Measurements from ENCODE around the gene SDF2.

The SDF2 gene, protein sequence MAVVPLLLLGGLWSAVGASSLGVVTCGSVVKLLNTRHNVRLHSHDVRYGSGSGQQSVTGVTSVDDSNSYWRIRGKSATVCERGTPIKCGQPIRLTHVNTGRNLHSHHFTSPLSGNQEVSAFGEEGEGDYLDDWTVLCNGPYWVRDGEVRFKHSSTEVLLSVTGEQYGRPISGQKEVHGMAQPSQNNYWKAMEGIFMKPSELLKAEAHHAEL

DNA sequence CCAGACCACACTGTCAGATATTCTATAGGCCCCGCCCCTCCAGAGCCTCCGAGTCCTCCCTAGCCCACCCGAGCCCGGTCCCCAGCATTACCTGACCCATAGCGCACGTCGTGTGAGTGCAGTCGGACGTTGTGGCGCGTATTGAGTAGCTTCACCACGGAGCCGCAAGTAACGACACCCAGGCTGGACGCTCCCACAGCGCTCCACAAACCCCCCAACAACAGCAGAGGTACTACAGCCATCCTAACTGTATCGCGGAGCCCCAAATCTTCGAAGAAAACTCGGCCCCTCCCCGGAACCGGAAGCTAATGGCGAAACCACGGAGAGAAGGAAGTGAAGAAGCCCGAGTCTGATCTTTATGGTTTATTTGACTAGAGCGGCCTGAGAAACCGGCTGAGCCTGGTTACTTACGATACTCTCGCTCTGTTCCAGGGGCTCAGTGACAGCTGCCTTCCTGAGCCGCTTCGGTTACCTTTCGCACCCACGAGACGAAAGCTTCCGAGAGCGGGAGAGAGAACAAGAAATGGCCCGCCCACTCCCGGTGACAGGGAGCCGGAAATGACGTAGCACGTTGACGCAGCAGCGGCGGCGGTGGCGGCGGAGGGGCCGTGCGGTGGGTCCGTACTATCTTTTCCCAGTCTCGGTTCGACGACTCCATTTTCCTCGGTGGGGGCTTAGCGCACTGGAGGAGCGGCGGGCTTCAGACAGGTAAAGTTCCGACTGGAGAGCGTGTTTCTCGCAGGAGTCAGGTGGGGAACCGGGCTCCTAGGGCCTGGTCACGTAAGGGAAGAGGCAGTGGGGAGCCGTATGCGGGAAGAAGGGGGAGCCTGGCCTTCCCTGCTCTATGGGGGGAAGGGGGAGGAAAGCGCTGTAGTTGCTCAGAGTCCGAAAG is at the start of gene SDF2, which contains the start of gene SUPT6H:
Gene SDF2 (minus strand): TSS at position 272 of the 892 bp plus-strand sequence. CDS start 30 bp downstream, at position 242.
Gene SUPT6H (plus strand): TSS at position 571 of the 892 bp plus-strand sequence. CDS start 11,197 bp downstream, outside the sequence.
- peak; percentile 53 for DNase-seq (ENCODE audit: low read depth, low spot score)

DNA sequence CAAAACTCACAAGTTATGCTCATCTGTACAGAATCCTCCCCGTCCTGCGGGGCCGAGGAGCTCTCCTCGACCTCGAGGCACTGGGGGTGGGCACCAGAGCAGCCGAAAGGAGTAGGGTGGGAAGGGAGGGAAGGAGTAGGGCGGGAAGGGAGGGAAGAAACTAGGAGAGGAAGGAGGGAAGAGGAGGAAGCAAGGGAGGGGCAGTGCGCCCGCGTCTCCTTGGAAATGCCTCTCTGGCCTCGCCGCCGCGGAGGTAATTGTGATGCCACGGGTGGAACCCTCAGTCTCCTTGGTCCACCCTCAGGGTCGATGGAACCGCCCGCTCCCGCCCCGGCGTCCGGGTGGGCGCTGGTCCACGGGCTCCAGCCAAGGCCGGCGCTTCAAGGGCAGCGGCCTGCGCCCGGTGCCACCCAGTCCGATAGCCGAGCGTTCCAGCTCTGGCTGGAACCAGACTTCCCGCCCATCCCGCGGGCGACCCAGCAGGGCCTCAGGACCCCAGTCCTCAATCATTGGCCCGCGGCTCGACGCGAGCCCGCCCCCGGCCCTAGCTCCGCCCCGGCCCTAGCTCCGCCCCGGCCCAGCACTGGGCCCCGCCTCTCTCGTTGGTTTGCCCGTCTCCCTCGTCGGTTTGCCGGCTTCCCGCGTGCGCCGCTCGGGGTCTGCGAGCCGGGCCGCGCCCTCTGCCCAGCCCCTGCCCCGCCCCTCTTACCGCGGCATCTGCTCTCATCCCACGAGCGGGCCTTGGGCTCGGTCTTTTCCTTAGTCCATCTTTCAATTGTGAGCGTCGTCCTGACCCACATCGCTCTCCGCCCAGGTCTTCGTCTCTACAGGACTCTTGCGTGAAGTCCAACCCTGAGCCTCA is 49.4 kb upstream of the SDF2 start:
- DNase-seq (ENCODE audit: low read depth, low spot score): peak; percentile 81

DNA sequence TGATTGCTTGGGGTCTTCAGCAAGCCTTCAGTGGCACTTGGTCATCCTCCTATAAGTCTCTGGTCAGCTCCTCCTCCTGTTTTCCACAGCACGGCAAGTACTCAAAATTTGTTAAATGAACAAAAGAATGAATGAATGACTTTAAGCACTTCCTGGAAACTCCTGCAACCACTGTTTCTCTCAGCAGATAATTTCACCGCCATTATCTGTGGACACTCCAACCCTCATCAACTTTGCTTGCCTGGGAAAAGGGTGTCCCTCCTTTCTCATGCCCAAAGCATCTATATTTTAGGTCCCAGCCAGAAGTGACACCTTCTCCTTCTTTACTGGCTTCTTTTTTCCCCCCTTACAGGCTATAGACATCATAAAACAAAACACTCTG is 45.6 kb upstream of the SDF2 start:
- no peak for DNase-seq (ENCODE audit: low read depth, low spot score)

DNA sequence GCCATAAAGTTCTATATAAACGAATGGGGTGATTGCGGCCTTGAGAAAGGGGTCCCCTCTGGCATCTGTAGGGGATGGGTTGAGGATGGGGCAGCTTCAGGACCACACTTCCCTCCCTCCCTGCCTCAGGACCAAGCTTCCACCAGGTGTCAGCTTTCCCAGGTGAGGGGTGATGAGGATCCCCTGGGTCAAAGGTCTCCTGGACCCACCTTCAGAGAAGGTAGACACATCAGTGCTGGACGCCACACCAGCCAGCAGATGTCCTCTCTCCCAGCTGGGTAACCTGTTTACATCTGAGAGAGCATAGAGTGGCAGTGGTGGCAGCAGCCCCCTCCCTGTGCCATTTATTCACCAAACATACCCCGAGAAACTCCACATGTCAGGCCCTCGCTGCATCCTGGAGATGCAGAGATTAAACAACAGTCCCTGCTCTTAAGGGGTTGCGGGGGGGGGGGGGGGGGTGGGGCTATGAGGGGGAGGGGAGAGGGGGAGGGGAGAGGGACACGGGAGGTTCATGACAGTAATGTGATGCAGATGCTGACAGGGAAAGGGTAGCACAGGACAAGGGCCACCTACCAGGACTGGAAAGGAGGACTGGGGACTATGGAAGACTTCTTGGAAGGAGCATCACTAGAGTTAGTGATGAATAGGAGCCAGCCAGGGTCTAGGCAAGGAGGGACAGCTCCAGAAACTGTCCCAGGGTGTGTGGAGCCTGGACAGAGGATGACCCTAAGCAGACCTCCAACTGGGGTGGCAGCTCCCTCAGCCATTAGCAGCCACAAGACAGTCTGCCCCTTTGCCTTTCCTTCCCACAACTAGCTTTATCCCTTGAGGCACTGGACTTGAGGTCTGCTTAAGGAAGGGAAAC is 45.0 kb upstream of the SDF2 start:
- DNase-seq (ENCODE audit: low read depth, low spot score): no peak

DNA sequence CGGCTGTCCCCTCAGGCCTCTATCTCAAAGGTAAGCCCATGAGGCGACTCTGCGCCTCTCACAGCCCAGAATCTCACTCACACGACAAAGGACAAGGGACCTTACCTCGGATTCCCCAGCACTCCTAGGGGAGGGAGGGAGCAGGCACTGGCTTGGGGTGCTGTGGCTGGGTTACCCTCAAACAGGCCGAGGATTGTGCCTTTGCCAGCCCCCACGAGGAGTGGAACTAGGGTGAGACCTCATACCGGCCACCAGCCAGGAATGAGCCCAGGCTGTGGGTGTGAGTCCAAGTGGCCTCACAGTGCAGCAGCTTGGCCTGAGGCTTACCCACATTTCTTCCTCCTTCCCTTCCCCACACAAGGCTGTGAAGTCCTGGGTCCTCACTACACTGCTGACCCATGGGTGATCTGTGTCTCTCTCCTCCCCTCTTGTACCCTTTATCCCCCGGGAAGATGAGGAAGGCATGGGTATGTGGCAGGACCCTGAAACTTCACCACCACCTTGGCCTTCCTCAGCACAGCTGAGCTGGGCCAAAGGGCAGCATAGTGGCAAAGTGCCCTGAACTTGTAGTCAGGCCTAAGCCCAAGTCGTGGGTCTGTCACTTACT is 44.1 kb upstream of the SDF2 start:
- no peak for DNase-seq (ENCODE audit: low read depth, low spot score)

DNA sequence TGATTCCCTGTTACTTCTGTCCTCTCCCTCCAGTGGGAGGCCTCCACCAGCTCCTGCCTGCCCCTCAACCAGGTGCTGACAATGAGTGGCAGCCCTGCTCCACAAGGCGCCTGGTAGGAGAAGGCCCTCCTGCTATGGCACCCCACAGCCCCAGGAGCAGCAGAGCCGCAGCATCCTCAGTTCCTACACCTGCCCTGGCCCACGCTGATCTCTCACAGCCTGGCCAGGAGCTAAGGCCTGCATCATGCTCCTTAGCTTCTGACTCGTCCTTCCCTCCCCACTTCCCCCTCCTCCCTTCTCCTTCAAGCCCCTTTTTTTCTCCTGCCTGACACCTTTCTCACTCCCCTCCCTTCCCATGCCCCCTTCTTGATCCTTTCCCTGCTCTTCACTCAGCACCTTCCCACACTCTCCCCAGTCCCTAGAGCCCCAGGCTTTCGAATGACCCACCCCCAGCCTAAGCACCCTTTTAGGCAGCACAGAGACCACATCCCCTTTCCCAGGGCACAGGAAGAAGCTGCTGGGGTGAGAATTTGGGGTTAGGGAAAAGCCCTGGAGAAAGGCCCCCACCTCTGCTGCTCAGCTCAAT is 43.5 kb upstream of the SDF2 start:
- DNase-seq (ENCODE audit: low read depth, low spot score): no peak

DNA sequence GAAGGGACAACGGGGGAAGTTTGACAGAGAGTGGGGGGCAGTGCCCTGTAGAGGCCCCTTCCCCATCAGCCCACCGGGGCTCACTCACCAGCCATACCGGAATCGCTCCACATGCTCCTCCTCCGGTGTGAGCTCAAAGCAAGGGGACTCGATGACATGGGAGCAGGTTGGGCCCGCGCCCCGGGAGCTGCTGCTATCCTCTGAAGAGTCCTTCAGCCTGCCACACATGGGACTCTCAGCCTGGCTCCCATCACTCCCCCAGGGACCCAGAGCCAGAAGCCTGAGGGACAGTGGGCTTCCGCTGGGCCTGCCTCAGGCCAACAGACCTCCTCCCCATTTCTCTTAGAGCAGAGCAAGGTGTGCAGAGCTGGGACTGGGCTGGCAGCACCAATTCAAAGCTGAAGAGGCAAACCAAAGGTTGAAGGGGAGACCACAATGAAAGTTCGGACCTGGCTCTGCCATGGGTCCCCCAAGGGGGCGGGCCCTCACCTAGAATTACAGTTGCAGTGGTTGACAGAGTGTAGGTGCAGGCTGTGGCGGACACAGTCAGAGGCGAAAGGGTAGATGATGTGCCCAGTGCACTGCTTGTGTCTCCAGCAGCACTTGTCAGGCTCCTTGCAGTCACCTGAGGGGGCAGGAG is 42.6 kb upstream of the SDF2 start:
- DNase-seq (ENCODE audit: low read depth, low spot score): no peak

DNA sequence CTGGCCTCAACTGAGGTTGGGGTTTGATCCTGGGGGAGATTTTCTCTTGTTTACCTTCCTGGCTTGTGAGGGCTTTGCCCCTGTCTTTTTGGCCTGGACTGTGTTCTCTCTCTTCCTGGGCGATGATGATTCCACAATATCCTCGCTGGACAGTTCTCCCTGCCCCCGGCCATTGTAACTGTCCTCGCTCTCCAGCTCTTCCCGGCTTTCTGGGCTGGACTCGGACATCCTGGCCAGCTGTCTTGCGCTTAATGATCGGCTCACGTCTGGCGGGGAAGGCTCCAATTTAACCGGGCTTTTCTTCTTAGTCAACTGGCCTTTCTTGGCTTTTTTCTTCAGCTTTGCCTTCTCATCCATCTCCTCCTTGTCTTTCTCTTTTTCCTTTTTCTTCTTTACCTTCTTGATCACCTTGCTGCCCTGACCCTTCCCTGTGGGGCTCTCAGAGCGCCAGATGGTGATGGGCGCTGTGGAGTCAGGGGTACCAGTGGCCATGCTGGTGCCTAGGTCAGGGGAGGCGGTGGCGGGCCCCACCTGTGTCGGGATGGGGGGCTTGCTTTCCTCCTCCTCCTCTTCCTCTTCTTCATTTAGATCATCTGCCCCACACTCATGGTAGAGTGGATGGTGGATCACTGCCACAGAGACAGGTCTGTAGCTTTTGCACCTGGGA is 42.0 kb upstream of the SDF2 start:
- no peak for DNase-seq (ENCODE audit: low read depth, low spot score)

DNA sequence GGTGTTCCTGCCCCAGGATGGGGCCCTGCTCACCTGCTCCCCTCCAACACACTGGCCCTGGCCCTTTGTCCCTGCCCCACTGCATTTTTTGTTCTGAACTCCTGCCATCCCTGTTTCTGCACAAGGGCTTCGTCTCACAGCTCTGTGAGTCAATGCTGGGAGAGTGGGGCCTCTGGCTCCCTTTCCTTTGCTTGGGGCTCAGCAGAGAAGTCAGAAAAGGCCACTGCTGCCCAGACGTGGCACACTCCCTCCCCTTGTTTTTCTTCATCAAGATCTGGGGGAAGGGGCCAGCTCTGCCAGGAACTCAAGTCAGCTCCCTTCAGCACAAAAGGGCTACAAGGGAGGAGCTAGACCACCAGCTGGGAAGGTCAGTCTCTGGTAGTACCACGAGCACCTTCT is 41.0 kb upstream of the SDF2 start:
- DNase-seq (ENCODE audit: low read depth, low spot score): no peak

DNA sequence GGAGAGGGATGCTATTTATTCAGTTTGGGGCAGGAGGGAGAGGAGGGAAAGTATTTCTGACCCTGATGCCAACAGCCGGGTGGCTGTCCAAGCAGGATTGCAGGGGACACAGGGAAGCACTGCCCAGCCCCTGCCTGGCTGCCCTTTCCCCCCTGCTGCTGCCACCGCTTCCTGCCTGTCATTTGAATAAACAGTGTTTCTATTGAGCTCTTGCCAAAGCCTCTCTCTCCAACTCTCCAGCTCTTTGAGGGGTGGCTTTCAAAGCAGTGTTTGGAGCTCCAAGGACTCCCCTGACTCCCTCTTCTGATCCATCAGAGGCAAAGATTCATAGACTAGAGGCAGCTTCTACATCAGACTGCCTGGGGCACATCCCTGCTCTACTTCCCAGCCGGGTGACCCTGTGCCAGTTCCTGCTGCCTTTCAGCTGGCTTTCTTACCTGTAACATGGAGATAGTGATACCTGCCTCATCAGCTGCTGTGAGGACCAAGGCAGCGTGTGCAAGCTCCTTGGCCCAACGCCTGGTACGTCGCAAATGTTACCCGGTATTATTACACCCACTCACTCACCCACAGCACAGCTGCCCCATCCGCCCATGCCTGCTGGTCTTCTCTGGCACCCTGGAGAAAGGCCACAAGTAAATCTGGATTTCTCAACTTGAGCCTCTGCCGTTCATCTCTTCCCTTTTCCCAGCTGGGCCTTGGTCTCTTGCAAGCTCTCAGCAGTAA is 40.5 kb upstream of the SDF2 start:
- no peak for DNase-seq (ENCODE audit: low read depth, low spot score)

DNA sequence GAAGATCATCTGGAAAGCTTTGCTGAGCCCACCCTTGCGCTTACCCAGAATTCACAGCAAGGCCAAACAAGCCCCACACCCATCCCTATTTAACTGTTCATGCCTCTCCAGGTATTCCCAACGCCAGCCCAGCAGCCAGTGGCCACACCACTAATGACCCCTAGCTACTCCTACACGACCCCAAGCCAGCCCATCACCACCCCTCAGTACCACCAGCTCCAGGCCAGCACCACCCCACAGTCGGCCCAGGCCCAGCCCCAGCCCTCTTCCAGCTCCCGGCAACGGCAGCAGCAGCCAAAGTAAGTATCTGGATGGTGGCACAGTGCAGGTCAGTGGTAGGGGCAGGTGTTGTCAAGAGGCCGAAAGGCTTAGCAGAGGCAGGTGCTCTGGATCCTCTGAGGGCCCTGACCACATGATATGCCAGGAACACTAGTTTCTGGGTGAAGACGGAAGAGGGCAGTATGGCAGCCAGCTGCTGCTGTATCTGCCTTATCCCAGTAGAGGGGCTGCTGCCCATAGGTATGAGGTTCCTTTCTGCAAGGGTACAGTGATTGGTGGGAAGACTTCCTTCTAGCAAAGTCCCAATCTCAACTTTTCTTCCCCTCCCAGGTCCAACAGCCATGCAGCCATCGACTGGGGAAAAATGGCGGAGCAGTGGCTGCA is 39.3 kb upstream of the SDF2 start:
- no peak for DNase-seq (ENCODE audit: low read depth, low spot score)

DNA sequence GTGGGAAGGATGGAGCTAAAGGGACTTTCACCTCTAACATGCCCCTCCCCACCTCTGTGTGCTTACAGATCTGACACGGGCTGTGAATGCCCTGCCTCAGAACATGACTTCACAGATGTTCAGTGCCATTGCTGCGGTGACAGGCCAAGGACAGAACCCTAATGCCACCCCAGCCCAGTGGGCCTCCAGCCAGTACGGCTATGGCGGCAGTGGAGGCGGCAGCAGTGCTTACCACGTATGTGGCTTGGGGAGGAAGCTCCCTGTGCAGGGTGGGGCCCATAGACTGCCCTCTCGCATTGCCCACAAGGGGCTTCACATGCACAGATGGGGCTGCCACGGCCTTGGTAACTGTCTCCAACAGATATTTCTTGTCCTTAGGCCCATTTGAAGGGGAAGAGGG is 38.6 kb upstream of the SDF2 start:
- DNase-seq (ENCODE audit: low read depth, low spot score): no peak

DNA sequence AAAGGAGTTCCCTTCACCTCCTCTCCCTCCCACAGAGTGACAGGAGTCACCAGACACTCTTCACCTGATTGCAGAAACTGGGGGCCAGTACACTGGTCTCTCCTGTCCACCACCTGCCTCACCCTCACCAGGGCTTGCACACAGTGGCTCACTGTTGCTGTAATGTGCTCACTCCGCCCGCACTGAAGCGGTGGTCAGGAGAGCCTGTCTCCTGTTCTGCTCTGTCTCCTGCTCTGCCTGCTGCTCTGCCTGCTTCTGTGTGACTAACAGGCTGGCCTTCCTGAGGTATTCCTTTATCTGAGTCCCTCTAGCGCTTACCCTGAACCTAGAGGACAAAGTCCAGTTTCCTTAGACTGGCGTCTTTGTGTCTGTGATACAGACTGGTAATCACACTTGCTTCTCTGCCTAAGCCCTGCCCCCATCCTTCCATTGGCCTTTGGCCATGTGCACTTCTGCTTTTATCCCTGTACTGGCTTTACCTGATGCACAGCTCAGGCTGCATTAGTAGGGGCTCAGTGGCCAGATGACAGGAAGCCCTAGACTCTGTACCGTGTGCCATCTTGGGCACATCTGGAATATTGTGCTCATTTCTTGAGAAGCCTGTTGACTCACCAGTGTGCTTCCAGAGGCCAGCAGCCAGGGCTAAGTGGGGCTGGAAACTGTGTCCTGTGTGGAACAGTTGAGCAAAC is 36.7 kb upstream of the SDF2 start:
- no peak for DNase-seq (ENCODE audit: low read depth, low spot score)

DNA sequence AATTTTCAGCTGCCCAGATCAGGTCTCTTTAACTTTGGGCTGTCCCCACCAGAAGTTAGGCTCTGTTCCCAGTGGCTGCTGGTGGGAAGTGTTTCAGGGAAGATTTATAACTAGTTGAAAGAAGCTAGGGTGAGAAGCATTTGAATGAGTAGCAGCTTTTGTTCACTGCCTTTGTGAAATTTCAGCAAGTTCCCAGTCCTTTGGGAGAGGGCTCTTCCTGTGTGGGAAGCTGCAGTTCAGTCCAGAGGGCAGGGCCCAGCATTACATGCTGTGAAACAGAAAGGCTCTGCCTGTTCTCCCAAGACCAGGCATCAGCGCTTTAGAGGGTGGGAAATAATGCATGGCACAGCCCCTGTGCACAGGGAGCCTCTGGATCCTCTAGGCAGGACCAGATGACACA is 32.2 kb upstream of the SDF2 start:
- DNase-seq (ENCODE audit: low read depth, low spot score): no peak

DNA sequence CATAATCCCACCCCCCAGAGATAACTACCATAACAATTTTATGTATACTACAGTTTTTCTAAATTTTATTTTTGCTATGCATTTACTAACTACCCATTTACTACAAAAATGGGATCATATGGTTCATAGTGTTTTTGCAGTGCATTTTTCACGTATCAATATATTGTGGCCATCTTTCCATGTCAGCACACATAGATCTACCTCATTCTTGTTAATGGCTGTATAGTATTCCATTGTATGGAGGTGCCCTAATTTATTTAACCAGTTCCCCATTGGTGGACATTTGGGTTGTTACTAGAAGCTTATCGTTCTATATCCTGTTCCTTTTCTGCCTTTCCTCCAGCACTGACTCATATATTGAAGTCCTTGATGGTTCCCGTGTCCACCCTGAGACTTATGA is 27.3 kb upstream of the SDF2 start:
- DNase-seq (ENCODE audit: low read depth, low spot score): no peak

DNA sequence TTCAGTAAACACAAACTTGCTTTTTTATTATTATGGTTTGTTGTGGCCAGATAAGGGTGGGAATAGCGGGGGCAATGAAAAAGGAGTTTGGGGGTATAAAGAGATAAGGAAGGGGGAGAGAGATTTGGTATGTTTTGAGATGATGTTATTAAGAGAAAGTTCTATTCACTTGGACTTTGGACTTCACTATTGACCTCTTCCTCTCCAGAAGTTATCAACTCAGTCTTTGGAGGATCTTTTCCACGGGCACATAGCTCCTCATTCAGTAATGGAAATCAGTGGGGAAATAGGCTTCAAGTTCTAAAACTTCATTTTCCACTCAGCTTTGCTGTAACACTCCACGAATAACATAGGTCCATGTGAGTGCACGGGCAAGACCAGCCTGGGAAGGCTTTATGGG is 26.8 kb upstream of the SDF2 start:
- DNase-seq (ENCODE audit: low read depth, low spot score): no peak

DNA sequence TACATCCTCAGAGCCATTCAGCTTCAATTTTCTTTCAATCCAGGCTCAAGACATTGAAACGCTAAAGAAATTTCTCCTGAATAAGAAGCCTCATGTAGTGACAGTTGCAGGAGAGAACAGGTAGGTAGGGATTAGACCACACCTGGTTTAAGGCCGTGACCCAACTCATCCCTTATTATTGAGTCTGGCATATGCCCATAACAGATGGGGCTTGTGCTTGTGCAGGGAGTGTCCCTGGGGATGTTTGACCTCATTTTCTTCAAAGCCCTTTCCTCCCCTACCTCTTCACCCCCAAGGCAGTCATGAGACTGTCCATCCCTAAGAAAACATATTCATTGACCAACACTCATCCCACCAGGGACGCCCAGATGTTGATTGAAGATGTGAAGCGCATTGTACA is 24.6 kb upstream of the SDF2 start:
- no peak for DNase-seq (ENCODE audit: low read depth, low spot score)

DNA sequence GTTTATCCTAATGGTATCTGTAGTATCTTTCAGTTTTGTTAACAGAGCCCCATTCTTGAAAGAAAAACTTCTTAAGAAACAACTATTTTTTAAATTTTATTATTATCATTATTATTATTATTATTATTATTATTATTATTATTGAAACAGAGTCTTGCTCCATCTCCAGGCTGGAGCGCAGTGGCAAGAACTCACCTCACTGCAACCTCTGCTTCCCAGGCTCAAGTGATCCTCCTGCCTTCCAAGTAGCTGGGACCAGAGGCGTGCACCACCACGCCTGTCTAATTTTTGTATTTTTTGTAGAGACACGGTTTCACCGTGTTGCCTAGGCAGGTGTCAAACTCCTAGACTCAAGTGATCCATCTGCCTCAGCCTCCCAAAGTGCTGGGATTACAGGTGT is 23.7 kb upstream of the SDF2 start:
- no peak for DNase-seq (ENCODE audit: low read depth, low spot score)

Measured in smooth muscle cell of the brain vasculature (primary cell).